ENCODE measurements around the gene TREML1.

Gene TREML1

GRCh38 chr6:41156771-41157170 lies 2.6 kb upstream of the TREML1 start:
- in situ Hi-C loops (cut with HindIII; ENCODE audit: low sequenced_read_pairs), result no loop called here
- H3K4me3 ChIP-seq (ENCODE audit: low read depth, low read length), result no peak overlapping the region
- DNase-seq (ENCODE audit: low read depth), result no peak
- TF ChIP-seq CTCF (IDR thresholded peaks at IDR 0.05; ENCODE audit: low read depth, low read length, missing control alignments), result no peak

GRCh38 chr6:41156001-41156400 lies 1.9 kb upstream of the TREML1 start:
- no peak for TF ChIP-seq CTCF (IDR thresholded peaks at IDR 0.05; ENCODE audit: low read depth, low read length, missing control alignments)
- in situ Hi-C loops (cut with HindIII; ENCODE audit: low sequenced_read_pairs), result no loop called here
- no peak for DNase-seq (ENCODE audit: low read depth)
- no peak overlapping the region for H3K4me3 ChIP-seq (ENCODE audit: low read depth, low read length)

- no peak for TF ChIP-seq CTCF (IDR thresholded peaks at IDR 0.05; ENCODE audit: low read depth, low read length, missing control alignments)
- no peak for DNase-seq (ENCODE audit: low read depth)
- no peak overlapping the region for H3K4me3 ChIP-seq (ENCODE audit: low read depth, low read length)
- in situ Hi-C loops (cut with HindIII; ENCODE audit: low sequenced_read_pairs), result no loop called here
Observed at GRCh38 chr6:41155132-41155805, 1.1 kb upstream of the TREML1 start.

- no peak overlapping the region for H3K4me3 ChIP-seq (ENCODE audit: low read depth, low read length)
- DNase-seq (ENCODE audit: low read depth), result no peak
- no peak for TF ChIP-seq CTCF (IDR thresholded peaks at IDR 0.05; ENCODE audit: low read depth, low read length, missing control alignments)
- in situ Hi-C loops (cut with HindIII; ENCODE audit: low sequenced_read_pairs), result no loop called here
Observed at GRCh38 chr6:41153451-41153850, 696 bp downstream of the TREML1 start.

- H3K4me3 ChIP-seq (ENCODE audit: low read depth, low read length), result no peak overlapping the region
- no peak for TF ChIP-seq CTCF (IDR thresholded peaks at IDR 0.05; ENCODE audit: low read depth, low read length, missing control alignments)
- in situ Hi-C loops (cut with HindIII; ENCODE audit: low sequenced_read_pairs), result no loop called here
- no peak for DNase-seq (ENCODE audit: low read depth)
Observed at GRCh38 chr6:41150671-41151070, 3.5 kb downstream of the TREML1 start.

GRCh38 chr6:41147917-41148316 lies 6.2 kb downstream of the TREML1 start:
- DNase-seq (ENCODE audit: low read depth), result no peak
- in situ Hi-C loops (cut with HindIII; ENCODE audit: low sequenced_read_pairs), result no loop called here
- TF ChIP-seq CTCF (IDR thresholded peaks at IDR 0.05; ENCODE audit: low read depth, low read length, missing control alignments), result no peak
- H3K4me3 ChIP-seq (ENCODE audit: low read depth, low read length), result no peak overlapping the region
